Tibial nerve (tissue), 4 donors: ENCODE data around the gene RAB4B.

Experiments used
- CTCF ChIP-seq, 5 experiments: fragments of 200-600 bp in 3 of 5; fragments of 450-650 bp in 2 of 5; sonication (generic) in 3 of 5; IDR thresholded peaks; one replicate each; pipeline ENCODE4 v1.5.1; 2016 to 2019; ENCODE audit warnings: antibody characterized with exemption in 5 of 5, mild to moderate bottlenecking in 3 of 5, moderate library complexity in 2 of 5
- EP300 ChIP-seq, 2 donors: sonication (generic); formaldehyde crosslinking; IDR thresholded peaks; one replicate each; pipeline ENCODE4 v1.6.1; 2017; ENCODE audit warnings: antibody characterized with exemption in 2 of 2, mild to moderate bottlenecking in 1 of 2
- POLR2A ChIP-seq, 2 donors: fragments of 450-650 bp; IDR thresholded peaks; one replicate each; pipeline ENCODE4 v1.6.1; 2017; ENCODE audit warnings: antibody characterized with exemption in 2 of 2, mild to moderate bottlenecking in 2 of 2, moderate library complexity in 2 of 2

- TF ChIP-seq CTCF (IDR thresholded peaks at IDR 0.05) (no peak), POLR2A (IDR thresholded peaks at IDR 0.05) (no peak), EP300 (IDR thresholded peaks at IDR 0.05) (no peak)
Observed at GRCh38 chr19:40736661-40737060, 41.4 kb upstream of the RAB4B start.
